GM19372 (cell line): ENCODE measurements around the gene HSPA1L.
"Not testable (repeated sequence)": the region's sequence is repeated elsewhere in the genome, so short reads cannot be mapped to it uniquely, and the experiment has no call there.

Experiments
- ATAC-seq: cut with Tn5 transposase; IDR thresholded peaks from one replicate; pipeline ENCODE4 v1.9.1; 2021; ENCODE audit warnings: mild to moderate bottlenecking, low read depth, moderate library complexity; ENCODE audit not compliant: unreplicated experiment

Gene HSPA1L

GRCh38 chr6:31815025-31815838 lies at the start of gene HSPA1L, which contains the start of gene HSPA1A:
HSPA1L (minus strand) TSS chr6:31815283; CDS start chr6:31811972, 3,311 bp downstream.
HSPA1A (plus strand) TSS chr6:31815543; CDS start chr6:31815757, 214 bp downstream.
- no peak for ATAC-seq

GRCh38 chr6:31864818-31865204 lies 49.7 kb upstream of the HSPA1L start:
- ATAC-seq = no peak

GRCh38 chr6:31864123-31864562 lies 49.1 kb upstream of the HSPA1L start:
- not testable (repeated sequence) for ATAC-seq

GRCh38 chr6:31862344-31863235 lies 47.5 kb upstream of the HSPA1L start, which contains the start of gene NEU1:
NEU1 (minus strand) TSS chr6:31862821; CDS start chr6:31862776, 45 bp downstream.
- peak; percentile 93 for ATAC-seq

- ATAC-seq = no peak
Measured at GRCh38 chr6:31861919-31862343, 46.8 kb upstream of the HSPA1L start.

- ATAC-seq = no peak
Measured at GRCh38 chr6:31861150-31861549, 46.1 kb upstream of the HSPA1L start.

GRCh38 chr6:31860349-31860748 lies 45.3 kb upstream of the HSPA1L start:
- no peak for ATAC-seq

GRCh38 chr6:31859923-31860322 lies 44.8 kb upstream of the HSPA1L start:
- no peak for ATAC-seq

- ATAC-seq = no peak
Measured at GRCh38 chr6:31858707-31859106, 43.6 kb upstream of the HSPA1L start.

GRCh38 chr6:31857774-31858173 lies 42.7 kb upstream of the HSPA1L start:
- ATAC-seq = not testable (repeated sequence)

GRCh38 chr6:31851980-31852718 lies 37.1 kb upstream of the HSPA1L start:
- ATAC-seq = not testable (repeated sequence)

- ATAC-seq = no peak
Measured at GRCh38 chr6:31851485-31851832, 36.4 kb upstream of the HSPA1L start.

GRCh38 chr6:31850765-31851484 lies 35.8 kb upstream of the HSPA1L start:
- ATAC-seq = no peak

GRCh38 chr6:31847276-31847978 lies 32.3 kb upstream of the HSPA1L start:
- no peak for ATAC-seq

GRCh38 chr6:31844507-31844906 lies 29.4 kb upstream of the HSPA1L start:
- no peak for ATAC-seq

- no peak for ATAC-seq
Measured at GRCh38 chr6:31842053-31842452, 27.0 kb upstream of the HSPA1L start.

GRCh38 chr6:31839779-31840126 lies 24.7 kb upstream of the HSPA1L start:
- not testable (repeated sequence) for ATAC-seq

- ATAC-seq = no peak
Measured at GRCh38 chr6:31838968-31839367, 23.9 kb upstream of the HSPA1L start.

GRCh38 chr6:31838114-31838553 lies 23.1 kb upstream of the HSPA1L start:
- ATAC-seq = not testable (repeated sequence)
